Measurements from ENCODE around the gene CWC22. TPM values are rescaled to one million over a fixed set of nuclear protein-coding genes. Genes with fewer than 3 reads are reported as not detected.

Gene CWC22
- total RNA-seq, 2 donors from 2014 or later = 28.0 to 33.4 TPM

- no peak overlapping the region for H3K4me3 Mint-ChIP-seq
- no peaks in the 10 kb centered on the region for H3K4me1 Mint-ChIP-seq (ENCODE audit: low read depth)
- DNase-seq = peak in 1 of 2 donors; percentile 13
- no peaks in the 10 kb centered on the region for H3K36me3 Mint-ChIP-seq (ENCODE audit: insufficient read depth in 2 of 2)
- no peaks in the 10 kb centered on the region for H3K27me3 Mint-ChIP-seq (ENCODE audit: low read depth)
- no peak overlapping the region for H3K27ac Mint-ChIP-seq
- peak in 1 of 2 donors; percentile 51 for ATAC-seq (replicated peaks in 1 of 2)
- peaks cover 2 to 4% of the 10 kb centered on the region in 2 donors for H3K9me3 Mint-ChIP-seq
Measured at GRCh38 chr2:179898873-179899272, 108.2 kb downstream of the CWC22 start.

Other genes starting within 250 kb of the CWC22 start
- gene ZNF385B, start 145.7 kb downstream of the CWC22 start, total RNA-seq = not detected

Data from activated T-cell treated with anti-CD3 and anti-CD28 coated beads, Interleukin-2, amount 50 U/mL, for 72 hours (primary cell).